ENCODE measurements around the gene NCAPG2. TPM values are rescaled to one million over a fixed set of nuclear protein-coding genes. Genes with fewer than 3 reads are reported as not detected.

The NCAPG2 gene
- total RNA-seq, 2 experiments from 2014 or later = 145 to 149 TPM

DNA sequence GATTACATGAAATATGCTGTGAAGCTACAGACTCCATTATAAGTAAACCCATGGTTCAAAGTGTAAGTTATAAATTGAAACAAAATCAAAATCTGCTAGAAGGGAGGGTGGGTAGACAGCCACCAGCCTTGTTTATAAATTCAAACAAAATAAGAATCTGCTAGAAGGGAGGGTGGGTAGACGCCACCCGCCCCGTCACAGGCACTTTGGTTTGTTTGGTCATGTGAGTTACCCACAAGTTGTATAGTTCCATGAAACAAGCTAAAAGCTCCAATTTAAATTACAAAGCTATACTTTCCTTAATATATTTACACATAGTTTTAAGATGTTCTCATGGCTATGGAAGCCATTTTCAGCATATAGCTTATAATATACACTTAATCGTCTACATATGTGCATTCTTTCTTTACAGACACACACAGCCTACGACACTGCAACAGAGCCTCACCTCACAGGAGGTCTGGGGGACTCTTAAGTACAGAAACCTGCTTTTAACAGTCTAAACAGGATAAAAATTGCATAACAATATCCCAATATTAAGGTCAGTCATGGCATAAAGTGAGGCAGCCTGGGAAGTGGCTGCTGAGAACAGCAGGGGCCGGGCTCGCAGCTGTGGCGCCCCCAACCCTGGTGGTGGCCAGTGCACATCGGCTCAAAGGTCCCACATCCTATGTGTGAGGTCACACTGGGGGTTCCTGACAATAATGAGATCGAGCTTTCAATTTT is 28.1 kb upstream of the NCAPG2 start:
- peaks cover 26% of the 10 kb centered on the region for H3K36me3 Mint-ChIP-seq (ENCODE audit: low read depth)
- no peaks in the 10 kb centered on the region for H3K9me3 Mint-ChIP-seq
- intact Hi-C loops (cut with micrococcal nuclease) = no loop called here
- CTCF ChIA-PET = interaction anchor here (0.8 to 1.3 kb wide), 3 partner anchors 10 to 244 kb away, joined by 3 read pairs; no protein-coding TSS in a partner anchor
- H3K27me3 Mint-ChIP-seq (ENCODE audit: low read depth) = no peaks in the 10 kb centered on the region
- peaks cover 10% of the 10 kb centered on the region for H3K4me1 Mint-ChIP-seq (ENCODE audit: low read depth)
- no peak overlapping the region for H3K4me3 Mint-ChIP-seq
- DNase-seq = no peak
- H3K27ac Mint-ChIP-seq = no peak overlapping the region

DNA sequence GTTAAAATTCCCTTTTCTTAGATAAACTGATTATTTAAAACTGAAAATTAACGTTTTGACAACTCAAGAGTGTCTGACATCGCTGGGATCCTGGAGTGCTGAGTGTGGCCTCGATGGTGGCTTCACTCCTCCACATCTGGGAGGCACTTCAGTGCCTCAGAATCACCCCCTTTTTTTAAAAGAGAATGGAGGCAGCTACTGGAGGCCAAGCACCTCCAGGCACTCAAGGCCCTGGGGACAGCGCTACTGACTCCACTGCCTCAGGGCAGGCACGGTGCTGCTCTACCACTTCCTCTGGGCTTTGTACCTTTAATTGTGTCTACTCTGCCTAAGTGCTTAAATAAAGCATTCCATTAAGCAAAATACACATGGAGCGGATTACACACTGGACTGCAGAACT is 27.2 kb upstream of the NCAPG2 start:
- CTCF ChIA-PET = no interaction called here
- no peaks in the 10 kb centered on the region for H3K27me3 Mint-ChIP-seq (ENCODE audit: low read depth)
- H3K4me1 Mint-ChIP-seq (ENCODE audit: low read depth) = peaks cover 10% of the 10 kb centered on the region
- H3K27ac Mint-ChIP-seq = peak overlapping the region; percentile 59
- no peak for DNase-seq
- intact Hi-C loops (cut with micrococcal nuclease) = no loop called here
- no peaks in the 10 kb centered on the region for H3K9me3 Mint-ChIP-seq
- H3K4me3 Mint-ChIP-seq = no peak overlapping the region
- H3K36me3 Mint-ChIP-seq (ENCODE audit: low read depth) = peaks cover 26% of the 10 kb centered on the region

DNA sequence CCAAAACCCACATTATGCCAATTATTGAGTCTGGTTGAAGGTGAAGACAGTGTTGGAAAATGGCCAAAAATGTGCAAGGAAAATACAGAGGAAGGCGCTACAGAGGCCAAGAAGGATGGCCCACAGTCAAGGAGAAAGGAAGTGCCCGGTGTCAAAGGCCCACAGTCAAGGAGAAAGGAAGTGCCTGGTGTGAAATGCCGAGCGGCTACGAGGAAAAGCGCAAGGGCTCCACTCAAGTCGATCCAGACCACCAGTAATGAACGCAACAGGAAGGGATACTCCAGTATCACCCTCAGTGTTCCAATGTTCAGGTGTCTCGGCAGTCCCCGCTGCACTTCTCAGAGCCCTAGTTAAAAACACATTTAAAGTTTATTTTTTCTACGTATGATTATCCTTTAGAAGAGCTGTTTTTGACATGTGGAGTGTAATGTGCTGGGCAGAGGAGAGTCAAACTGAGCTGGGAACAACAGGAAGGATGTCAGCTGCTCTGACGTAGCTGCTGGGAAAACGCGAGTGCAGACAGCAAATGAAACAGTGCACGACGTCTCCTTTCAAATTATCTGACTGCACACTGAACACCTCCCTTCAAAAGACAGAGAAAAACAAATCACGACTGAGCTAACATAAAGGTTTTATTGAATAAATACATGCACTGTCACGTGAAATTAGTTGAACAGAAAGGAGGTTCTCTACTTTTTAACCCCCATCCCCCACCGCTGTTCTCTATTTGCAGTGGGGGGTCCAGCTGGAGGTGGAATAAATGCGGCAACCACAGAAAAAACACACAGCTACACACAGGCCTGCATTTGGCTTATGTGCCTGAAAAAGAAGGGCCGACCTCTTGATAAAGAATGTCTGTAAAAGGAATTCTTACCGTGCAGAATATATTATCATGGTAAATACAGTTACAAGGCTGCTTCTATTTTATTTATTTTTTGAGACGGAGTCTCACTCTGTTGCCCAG is 26.1 kb upstream of the NCAPG2 start:
- Mint-ChIP-seq H3K9me3 (no peaks in the 10 kb centered on the region), H3K36me3 (ENCODE audit: low read depth) (peaks cover 20% of the 10 kb centered on the region), H3K27ac (peak overlapping the region; percentile 51), H3K4me3 (no peak overlapping the region), H3K27me3 (ENCODE audit: low read depth) (no peaks in the 10 kb centered on the region), H3K4me1 (ENCODE audit: low read depth) (peaks cover 10% of the 10 kb centered on the region)
- CTCF ChIA-PET = interaction anchor here (0.7 kb wide), 1 partner anchor 82 kb away, joined by 3 read pairs; no protein-coding TSS in a partner anchor
- intact Hi-C loops (cut with micrococcal nuclease) = no loop called here
- peak; percentile 31 for DNase-seq

DNA sequence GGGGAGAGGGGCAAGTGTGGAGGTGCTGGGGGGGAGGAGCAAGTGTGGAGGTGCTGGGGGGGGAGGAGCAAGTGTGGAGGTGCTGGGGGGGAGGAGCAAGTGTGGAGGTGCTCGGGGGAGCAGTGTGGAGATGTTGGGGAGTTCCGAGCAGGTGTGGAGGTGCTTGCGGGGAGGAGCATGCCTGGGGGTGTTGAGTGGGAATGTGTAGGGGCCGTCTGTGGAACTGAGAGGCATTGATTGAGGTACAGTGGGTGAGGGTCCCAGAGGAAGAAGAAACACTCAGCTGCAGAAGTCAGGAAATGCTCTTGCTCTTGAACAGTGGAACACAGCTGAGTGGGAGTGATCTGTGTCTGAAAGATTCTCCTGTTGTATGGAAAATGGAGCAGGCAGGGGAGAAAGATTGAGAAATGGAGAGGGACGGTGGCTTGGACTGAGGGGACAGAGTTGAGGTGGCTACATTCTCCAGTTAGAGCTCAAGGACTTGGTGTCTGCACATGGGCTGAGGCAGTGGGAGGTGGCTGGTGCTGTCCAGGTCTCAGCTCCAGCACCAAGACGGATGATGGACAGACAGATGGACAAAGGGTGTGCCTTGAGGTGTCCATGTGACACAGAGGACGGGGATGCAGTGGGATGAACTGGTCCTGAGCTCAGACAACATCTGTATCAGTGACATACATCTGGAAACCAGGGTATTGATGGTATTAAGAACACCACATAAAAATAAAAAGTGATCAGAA is 25.2 kb upstream of the NCAPG2 start:
- DNase-seq = no peak
- H3K36me3 Mint-ChIP-seq (ENCODE audit: low read depth) = peaks cover 15% of the 10 kb centered on the region
- H3K4me3 Mint-ChIP-seq = no peak overlapping the region
- peak overlapping the region; percentile 59 for H3K27ac Mint-ChIP-seq
- H3K4me1 Mint-ChIP-seq (ENCODE audit: low read depth) = peaks cover 10% of the 10 kb centered on the region
- H3K9me3 Mint-ChIP-seq = no peaks in the 10 kb centered on the region
- intact Hi-C loops (cut with micrococcal nuclease) = no loop called here
- no peaks in the 10 kb centered on the region for H3K27me3 Mint-ChIP-seq (ENCODE audit: low read depth)
- CTCF ChIA-PET = no interaction called here

DNA sequence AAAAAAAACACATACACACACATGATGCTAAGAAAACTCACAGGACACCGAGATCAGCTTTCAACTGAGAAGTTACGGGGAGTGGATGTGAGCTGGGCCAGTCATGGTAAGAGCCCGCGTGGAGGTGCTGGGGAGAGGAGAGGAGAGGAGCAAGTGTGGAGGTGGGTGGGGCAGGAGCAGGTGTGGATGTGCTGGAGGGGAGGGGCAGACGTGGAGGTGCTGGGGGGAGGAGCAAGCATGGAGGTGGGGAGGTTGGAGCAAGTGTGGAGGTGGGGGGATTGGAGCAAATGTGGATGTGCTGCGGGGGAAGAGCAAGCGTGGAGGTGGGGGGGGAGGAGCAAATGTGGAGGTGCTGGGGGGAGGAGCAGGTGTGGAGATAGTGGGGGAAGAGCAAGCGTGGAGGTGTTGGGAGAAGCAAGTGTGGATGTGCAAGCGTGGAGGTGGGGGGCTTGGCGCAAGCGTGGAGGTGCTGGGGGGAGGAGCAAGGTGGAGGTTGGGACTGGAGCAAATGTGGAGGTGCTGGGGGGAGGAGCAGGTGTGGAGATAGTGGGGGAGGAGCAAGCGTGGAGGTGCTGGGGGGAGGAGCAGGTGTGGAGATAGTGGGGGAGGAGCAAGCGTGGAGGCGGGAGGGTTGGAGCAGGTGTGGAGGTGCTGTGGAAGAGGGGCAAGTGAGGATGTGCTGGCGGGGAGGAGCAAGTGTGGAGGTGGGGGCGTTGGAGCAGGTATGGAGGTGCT is 24.5 kb upstream of the NCAPG2 start:
- CTCF ChIA-PET = no interaction called here
- H3K9me3 Mint-ChIP-seq = no peaks in the 10 kb centered on the region
- peaks cover 10% of the 10 kb centered on the region for H3K4me1 Mint-ChIP-seq (ENCODE audit: low read depth)
- H3K27ac Mint-ChIP-seq = no peak overlapping the region
- H3K27me3 Mint-ChIP-seq (ENCODE audit: low read depth) = no peaks in the 10 kb centered on the region
- intact Hi-C loops (cut with micrococcal nuclease) = no loop called here
- no peak for DNase-seq
- peaks cover 13% of the 10 kb centered on the region for H3K36me3 Mint-ChIP-seq (ENCODE audit: low read depth)
- H3K4me3 Mint-ChIP-seq = no peak overlapping the region

DNA sequence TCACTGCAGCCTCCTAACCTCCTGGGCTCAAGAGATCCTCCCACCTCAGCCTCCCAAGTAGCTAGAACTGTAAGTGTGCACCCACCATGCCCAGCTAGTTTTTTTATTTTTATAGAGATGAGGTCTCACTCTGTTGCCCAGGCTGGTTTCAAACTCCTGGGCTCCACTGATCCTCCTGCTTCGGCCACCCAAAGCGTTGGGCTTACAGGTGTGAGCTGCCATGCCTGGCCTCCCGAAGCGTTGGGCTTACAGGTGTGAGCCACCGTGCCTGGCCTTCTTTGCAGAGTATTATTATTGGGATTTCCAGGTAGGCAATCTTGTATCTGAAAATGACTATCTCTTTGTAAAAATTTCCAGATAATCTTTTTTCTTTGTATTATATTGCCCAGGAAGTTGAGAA is 23.1 kb upstream of the NCAPG2 start:
- peaks cover 10% of the 10 kb centered on the region for H3K4me1 Mint-ChIP-seq (ENCODE audit: low read depth)
- H3K36me3 Mint-ChIP-seq (ENCODE audit: low read depth) = peaks cover 13% of the 10 kb centered on the region
- H3K9me3 Mint-ChIP-seq = no peaks in the 10 kb centered on the region
- no peak overlapping the region for H3K4me3 Mint-ChIP-seq
- DNase-seq = no peak
- CTCF ChIA-PET = no interaction called here
- intact Hi-C loops (cut with micrococcal nuclease) = no loop called here
- H3K27ac Mint-ChIP-seq = no peak overlapping the region
- no peaks in the 10 kb centered on the region for H3K27me3 Mint-ChIP-seq (ENCODE audit: low read depth)

DNA sequence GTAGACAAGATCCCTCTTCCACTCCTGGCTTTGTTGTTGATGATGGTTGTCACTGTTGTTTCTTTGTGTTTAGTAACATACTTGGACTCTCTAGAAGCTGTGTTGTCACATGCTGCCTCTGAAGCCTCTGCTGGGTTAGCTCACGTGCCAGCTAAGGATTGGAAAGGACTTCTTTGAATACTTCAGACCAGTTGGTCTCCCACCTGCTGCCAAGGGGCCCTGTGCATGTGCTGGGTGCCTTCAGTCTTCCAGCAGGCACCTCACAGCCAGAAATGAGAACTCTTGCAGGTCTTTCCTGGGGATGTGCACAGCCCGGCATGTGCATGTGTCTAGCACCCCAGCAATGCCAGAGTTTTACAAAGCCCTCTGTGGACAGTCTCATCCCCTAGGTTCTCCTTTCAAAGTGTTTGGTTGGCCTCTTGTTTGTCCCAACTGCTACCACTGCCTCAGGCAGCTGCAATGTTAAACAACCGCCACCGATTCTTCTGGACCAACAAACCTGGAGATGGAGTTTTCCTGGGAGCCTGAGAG is 21.7 kb upstream of the NCAPG2 start:
- Mint-ChIP-seq H3K27ac (no peak overlapping the region), H3K27me3 (ENCODE audit: low read depth) (no peaks in the 10 kb centered on the region), H3K4me1 (ENCODE audit: low read depth) (peaks cover 10% of the 10 kb centered on the region), H3K9me3 (no peaks in the 10 kb centered on the region), H3K36me3 (ENCODE audit: low read depth) (peaks cover 13% of the 10 kb centered on the region), H3K4me3 (no peak overlapping the region)
- intact Hi-C loops (cut with micrococcal nuclease) = no loop called here
- DNase-seq = no peak
- CTCF ChIA-PET = interaction anchor here (0.7 to 0.9 kb wide), 2 partner anchors 44 to 251 kb away, joined by 3 to 5 read pairs; no protein-coding TSS in a partner anchor

DNA sequence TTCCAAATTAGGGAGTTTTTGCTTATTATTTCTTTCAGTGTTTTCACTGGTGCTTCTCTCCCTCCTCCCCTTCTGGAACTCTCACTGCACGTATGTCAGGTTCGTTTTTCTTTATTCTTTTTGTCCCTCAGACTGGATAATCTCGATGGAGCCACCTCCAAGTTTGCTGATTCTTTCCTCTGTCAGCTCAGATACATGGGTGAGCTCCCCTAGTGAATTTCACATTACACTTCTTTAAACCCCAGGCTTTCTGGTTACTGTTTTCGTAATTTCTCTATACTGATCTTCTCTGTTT is 20.8 kb upstream of the NCAPG2 start:
- no peaks in the 10 kb centered on the region for H3K27me3 Mint-ChIP-seq (ENCODE audit: low read depth)
- intact Hi-C loops (cut with micrococcal nuclease) = no loop called here
- DNase-seq = no peak
- CTCF ChIA-PET = no interaction called here
- H3K4me1 Mint-ChIP-seq (ENCODE audit: low read depth) = peaks cover 5% of the 10 kb centered on the region
- no peaks in the 10 kb centered on the region for H3K9me3 Mint-ChIP-seq
- no peak overlapping the region for H3K4me3 Mint-ChIP-seq
- H3K27ac Mint-ChIP-seq = no peak overlapping the region
- H3K36me3 Mint-ChIP-seq (ENCODE audit: low read depth) = peaks cover 9% of the 10 kb centered on the region

DNA sequence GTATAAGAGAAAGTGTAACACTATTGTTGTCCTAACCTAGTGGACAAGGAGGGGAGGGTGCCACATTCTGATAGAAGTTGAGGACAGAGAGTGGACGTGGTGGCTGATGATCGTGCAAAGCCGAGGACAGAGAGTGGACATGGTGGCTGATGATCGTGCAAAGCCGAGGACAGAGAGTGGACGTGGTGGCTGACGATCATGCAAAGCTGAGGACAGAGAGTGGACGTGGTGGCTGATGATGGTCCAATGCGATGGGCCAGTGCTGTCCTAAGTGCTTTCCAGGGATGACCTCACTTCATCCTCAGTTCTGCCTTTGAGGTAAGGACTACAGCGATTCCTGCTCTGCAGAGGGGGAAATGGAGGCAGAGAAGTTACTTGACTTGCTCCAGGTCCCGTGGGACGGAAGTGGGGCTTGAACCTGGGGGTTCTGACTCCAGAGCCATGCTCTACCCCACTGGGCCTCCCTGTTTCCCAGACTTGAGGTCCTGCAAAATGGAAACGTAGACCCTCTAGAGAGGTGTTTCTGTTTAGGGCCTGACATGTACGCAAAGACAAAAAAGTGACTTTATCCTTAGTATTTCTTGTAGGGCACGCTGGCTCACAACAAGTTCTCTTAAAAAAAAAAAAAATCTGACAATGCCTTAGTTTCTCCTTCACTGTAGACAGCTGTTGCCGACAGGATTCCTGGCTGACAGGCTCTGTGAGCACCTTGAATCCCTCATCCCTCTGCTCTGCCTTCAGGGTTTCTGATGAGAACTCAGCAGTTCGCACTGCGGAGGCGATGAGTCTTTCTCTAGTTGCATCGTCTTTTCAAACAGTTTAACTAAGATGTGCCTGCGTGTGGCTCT is 20.3 kb upstream of the NCAPG2 start:
- no peak for DNase-seq
- CTCF ChIA-PET = no interaction called here
- Mint-ChIP-seq H3K27me3 (ENCODE audit: low read depth) (no peaks in the 10 kb centered on the region), H3K4me1 (ENCODE audit: low read depth) (peaks cover 2% of the 10 kb centered on the region), H3K36me3 (ENCODE audit: low read depth) (peaks cover 3% of the 10 kb centered on the region), H3K9me3 (no peaks in the 10 kb centered on the region), H3K4me3 (no peak overlapping the region), H3K27ac (no peak overlapping the region)
- intact Hi-C loops (cut with micrococcal nuclease) = no loop called here

DNA sequence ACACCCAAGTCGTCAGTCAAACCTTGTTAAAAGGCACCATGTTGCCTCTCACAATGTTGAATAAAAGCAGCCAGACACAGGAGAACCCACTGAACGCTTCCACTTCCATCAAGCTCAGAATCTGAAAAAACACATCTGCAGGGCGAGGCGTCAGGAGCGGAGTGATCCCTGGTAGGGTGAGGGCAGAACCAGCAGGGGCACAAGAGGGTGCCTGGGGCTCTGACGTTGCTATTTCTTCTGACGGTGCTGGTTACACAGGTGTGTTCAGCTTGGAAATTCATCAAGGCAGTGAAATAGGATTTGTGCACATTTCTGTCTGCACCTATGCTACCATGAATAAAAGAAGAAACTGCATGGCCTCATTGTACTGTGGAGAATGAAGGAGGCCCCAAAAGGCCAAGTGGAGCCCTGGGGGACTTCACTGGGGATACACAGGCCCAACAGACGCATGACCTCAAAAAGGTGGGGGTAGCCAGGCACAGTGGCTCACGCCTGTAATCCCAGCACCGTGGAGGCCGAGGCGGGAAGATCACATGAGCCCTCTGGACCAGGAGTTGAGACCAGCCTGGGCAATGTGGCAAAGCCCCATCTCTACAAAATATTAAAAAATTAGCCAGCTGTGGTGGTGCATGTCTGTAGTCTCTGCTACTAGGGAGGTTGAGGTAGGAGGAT is 19.2 kb upstream of the NCAPG2 start:
- intact Hi-C loops (cut with micrococcal nuclease) = no loop called here
- CTCF ChIA-PET = no interaction called here
- Mint-ChIP-seq H3K4me3 (no peak overlapping the region), H3K9me3 (no peaks in the 10 kb centered on the region), H3K27ac (no peak overlapping the region), H3K36me3 (ENCODE audit: low read depth) (peaks cover 1% of the 10 kb centered on the region), H3K27me3 (ENCODE audit: low read depth) (no peaks in the 10 kb centered on the region), H3K4me1 (ENCODE audit: low read depth) (peaks cover 1% of the 10 kb centered on the region)
- no peak for DNase-seq

DNA sequence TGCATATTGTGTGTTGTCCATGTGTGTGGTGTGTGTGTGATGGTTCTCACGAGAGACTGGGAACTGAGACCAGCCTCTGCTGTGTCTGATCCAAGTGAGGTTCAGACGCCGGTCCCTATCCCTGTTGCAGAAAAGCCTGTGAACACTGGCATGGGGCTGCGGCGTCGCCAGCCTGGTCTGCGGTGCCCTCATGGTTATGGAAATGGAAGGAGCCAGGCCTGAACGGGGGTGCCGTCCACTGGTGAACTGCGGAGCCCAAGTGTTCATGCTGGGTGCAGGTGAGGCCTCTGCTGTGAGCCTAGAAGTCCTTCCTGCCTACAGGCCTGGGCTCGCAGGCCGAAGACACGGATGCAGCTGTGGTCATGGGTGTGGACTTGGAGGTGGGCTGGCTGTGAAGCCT is 18.7 kb upstream of the NCAPG2 start:
- H3K4me1 Mint-ChIP-seq (ENCODE audit: low read depth) = no peaks in the 10 kb centered on the region
- no peak for DNase-seq
- H3K36me3 Mint-ChIP-seq (ENCODE audit: low read depth) = no peaks in the 10 kb centered on the region
- H3K27me3 Mint-ChIP-seq (ENCODE audit: low read depth) = no peaks in the 10 kb centered on the region
- no peaks in the 10 kb centered on the region for H3K9me3 Mint-ChIP-seq
- intact Hi-C loops (cut with micrococcal nuclease) = no loop called here
- H3K4me3 Mint-ChIP-seq = no peak overlapping the region
- no peak overlapping the region for H3K27ac Mint-ChIP-seq
- CTCF ChIA-PET = interaction anchor here (1.0 kb wide), 1 partner anchor 254 kb away, joined by 3 read pairs; no protein-coding TSS in a partner anchor

Measured in activated naive CD4-positive, alpha-beta T cell treated with anti-CD3 and anti-CD28 coated beads for 36 hours (primary cell).